SK-N-MC (cell line): Measurements from ENCODE around the gene ME2.
A peak's percentile ranks its signal among the peaks of the same experiment; 100 is the strongest.
"Not testable (repeated sequence)": the region's sequence is repeated elsewhere in the genome, so short reads cannot be mapped to it uniquely, and the experiment has no call there.

ENCODE experiments used
- DNase-seq: peaks from one replicate; pipeline ENCODE4 v3.0.0-alpha.2; 2011; ENCODE audit warnings: low read depth, low spot score
- H3K27ac ChIP-seq: fragments of 200-600 bp; sonication (generic); 2 replicates; pipeline ENCODE4 v1.5.1; 2016; ENCODE audit warnings: mixed run types
- H3K36me3 ChIP-seq: fragments of 200-600 bp; sonication (generic); 2 replicates; pipeline ENCODE4 v1.6.1; 2017; ENCODE audit warnings: antibody characterized with exemption, low read length, mixed read lengths; ENCODE audit not compliant: insufficient read depth
- H3K4me3 ChIP-seq: fragments of 200-600 bp; sonication (generic); 2 replicates; pipeline ENCODE4 v1.5.1; 2016
- H3K9ac ChIP-seq: fragments of 200-600 bp; sonication (generic); 2 replicates; pipeline ENCODE4 v1.8.0; 2017; ENCODE audit warnings: mixed run types, mixed read lengths; ENCODE audit not compliant: insufficient read length
- H3K9me3 ChIP-seq: fragments of 200-600 bp; sonication (generic); 2 replicates; pipeline ENCODE4 v1.6.1; 2017; ENCODE audit warnings: low read depth, mild to moderate bottlenecking, antibody characterized with exemption, low read length, moderate library complexity, mixed read lengths
- EZH2 ChIP-seq: fragments of 200-600 bp; sonication (generic); IDR thresholded peaks from one replicate; pipeline ENCODE4 v1.6.1; 2017; ENCODE audit warnings: antibody characterized with exemption
- FOXP2 ChIP-seq: optimal IDR thresholded peaks from 2 replicates; pipeline ENCODE3; 2011; ENCODE audit warnings: mild to moderate bottlenecking, moderate library complexity; ENCODE audit not compliant: insufficient read depth; ENCODE audit errors: extremely low read length, control extremely low read depth
- POLR2AphosphoS5 ChIP-seq: IDR thresholded peaks from 2 replicates; pipeline ENCODE4 v1.6.1; 2012; ENCODE audit warnings: mild to moderate bottlenecking, low read depth, low read length, borderline replicate concordance

ME2 gene

DNA sequence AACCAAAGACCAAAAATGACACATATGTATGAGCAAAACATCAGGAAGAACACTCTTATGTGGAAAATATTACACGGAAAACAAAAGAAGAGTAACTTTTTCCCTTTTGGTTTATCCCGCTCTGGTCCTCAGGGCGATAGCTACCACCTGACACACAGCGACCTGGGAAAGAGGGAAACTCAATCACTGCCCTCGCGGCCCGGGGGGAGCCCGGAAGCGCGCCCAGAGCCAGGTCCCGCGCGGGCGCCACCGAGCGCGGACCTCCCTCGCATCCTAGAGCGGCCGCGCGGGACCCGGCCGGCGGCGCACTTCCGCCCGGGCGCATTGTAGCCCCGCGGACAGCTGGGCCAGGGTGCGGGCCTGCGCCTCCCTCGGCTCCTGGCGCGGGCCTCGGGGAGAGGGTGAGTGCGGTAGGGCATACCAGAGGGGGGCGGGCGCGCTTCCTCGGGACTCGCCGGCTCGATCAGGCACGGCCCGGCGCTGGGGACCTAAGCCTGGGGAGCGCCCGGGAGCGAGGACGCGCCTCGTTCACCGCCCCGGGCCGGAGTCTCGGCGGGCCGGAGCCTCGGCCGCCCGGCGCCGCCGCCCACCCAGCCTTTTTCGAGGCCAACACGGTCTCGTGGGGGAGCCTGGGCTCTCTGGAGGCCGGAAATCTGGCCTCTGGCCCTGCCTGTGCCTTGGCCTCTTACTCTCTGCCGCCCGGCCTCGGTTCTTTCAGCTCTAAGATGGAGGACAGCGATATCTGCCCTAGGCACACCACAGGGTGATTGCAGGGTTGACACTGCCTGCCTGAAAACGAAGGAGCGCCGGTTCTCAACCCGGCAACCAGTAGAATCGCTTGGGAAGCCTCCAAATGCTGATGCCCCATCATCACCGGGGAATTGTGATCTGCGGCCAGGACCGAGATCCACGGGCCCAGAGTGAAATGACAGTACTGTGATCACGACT lies 89.1 kb downstream of the ME2 start, which contains the start of gene ELAC1:
Gene ELAC1 (plus strand): TSS at position 327 of the 948 bp plus-strand sequence. CDS start 6,365 bp downstream, outside the sequence.
- Histone ChIP-seq H3K27ac (peak within 1 kb of the TSS; percentile 54; the same call in 1 of the 2 replicates), H3K9me3 (no peaks in the 10 kb centered on the region), H3K36me3 (no peaks in the 10 kb centered on the region), H3K4me3 (peak within 1 kb of the TSS; percentile 93), H3K9ac (peak within 1 kb of the TSS; percentile 92)
- TF ChIP-seq POLR2AphosphoS5 (peak; percentile 79), EZH2 (no peak)
- DNase-seq = no peak

DNA sequence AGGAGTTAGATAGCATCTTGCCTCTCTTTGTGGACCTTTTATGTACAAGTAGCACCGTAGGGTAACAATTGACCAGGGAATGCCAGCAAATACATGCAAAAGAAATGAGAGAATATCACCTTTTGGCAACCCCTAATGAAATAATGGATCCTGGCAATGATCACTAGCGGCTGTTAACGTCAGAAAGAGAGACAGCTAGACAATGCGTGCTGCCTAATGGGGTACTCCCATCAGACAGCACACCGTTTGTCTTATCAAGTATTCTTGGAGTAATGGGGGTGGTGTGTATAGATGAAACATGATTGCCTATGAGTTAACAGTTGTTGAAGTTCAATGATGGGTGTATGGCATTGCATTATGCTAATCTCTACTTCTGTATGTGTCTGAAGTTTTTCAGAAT lies 90.5 kb downstream of the ME2 start:
- DNase-seq = no peak
- Histone ChIP-seq H3K4me3 (peak overlapping the region; percentile 93), H3K9ac (no peak overlapping the region), H3K27ac (no peak overlapping the region), H3K36me3 (no peaks in the 10 kb centered on the region; the same call in 1 of the 2 replicates), H3K9me3 (no peaks in the 10 kb centered on the region)
- no peak for TF ChIP-seq POLR2AphosphoS5
- no peak for TF ChIP-seq FOXP2
- TF ChIP-seq EZH2 = no peak

DNA sequence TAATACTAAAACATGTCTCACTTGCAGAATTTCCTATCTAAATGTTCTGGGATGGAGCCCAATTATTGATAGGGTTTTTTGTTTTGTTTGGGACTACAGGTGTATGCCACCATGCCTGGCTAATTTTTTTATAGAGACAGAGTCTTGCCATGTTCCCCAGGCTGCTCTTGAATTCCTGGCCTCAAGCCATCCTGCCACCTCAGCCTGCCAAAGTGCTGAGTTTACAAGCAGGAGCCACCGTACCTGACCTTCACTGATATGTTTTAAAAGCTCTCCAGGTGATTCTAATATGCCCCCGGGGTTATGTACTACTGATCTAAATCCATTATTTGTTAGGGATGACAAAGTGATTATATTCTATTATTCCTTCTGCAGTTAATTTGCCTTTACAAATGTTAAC lies 91.1 kb downstream of the ME2 start:
- Histone ChIP-seq H3K9me3 (no peaks in the 10 kb centered on the region), H3K27ac (no peak overlapping the region), H3K9ac (no peak overlapping the region), H3K36me3 (peaks cover 1% of the 10 kb centered on the region; the same call in 1 of the 2 replicates), H3K4me3 (no peak overlapping the region)
- no peak for DNase-seq
- TF ChIP-seq FOXP2 (no peak), EZH2 (no peak), POLR2AphosphoS5 (no peak)

DNA sequence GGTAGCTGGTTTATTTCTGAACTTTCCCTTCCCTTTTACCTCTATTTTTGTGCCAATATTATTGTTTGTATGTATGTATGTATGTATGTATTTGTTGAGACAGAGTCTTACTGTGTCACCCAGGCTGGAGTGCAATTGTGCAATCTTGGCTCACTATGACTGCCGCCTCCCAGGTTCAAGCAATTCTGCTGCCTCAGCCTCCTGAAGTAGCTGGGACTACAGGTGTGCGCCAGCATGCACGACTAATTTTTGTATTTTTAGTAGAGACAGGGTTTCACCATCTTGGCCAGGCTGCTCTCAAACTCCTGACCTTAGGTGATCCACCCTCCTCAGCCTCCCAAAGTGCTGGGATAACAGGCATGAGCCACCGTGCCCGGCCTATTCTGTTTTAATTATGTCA lies 93.5 kb downstream of the ME2 start:
- H3K9ac ChIP-seq, H3K4me3 ChIP-seq, H3K9me3 ChIP-seq, H3K27ac ChIP-seq, DNase-seq: not testable (repeated sequence)
- peaks cover 25% of the 10 kb centered on the region; the same call in 1 of the 2 replicates for H3K36me3 ChIP-seq

DNA sequence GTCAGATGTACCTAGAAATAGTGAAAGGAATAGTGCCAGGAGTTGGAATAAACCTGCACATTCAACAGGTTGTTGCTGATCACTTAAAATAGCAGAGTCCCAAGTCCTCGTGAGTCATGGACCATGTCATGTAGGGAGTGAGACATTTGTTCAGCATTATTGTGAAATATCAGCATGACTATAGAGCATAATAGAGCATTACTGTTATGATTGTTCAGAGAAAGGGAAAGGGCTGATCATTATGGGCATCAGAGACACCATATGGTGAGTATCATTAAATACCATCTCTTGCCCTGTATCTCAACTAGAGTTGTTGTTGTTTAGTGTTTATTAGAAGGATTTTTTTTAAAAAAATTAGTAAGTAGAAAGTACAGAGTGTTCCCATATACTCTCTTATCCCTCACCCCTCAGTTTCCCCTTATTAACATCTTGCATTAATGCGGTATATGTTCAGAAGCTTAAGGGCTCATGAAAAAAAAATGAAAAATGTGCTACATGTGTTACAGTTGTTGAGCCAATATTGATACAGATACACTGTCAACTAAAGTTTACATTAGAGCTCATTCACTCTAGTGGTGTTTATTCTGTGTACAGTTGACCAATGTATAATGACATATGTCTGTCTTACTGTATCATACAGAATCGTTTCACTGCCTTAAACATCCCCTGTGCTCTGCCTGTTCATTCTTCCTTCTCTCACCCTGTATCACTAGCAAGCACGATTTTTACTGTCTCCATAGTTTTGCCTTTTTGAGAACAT lies 94.6 kb downstream of the ME2 start:
- Histone ChIP-seq H3K27ac (no peak overlapping the region), H3K9me3 (no peaks in the 10 kb centered on the region), H3K4me3 (no peak overlapping the region), H3K9ac (no peak overlapping the region), H3K36me3 (peaks cover 31% of the 10 kb centered on the region; the same call in 1 of the 2 replicates)
- TF ChIP-seq POLR2AphosphoS5 = no peak
- no peak for TF ChIP-seq EZH2
- no peak for TF ChIP-seq FOXP2
- DNase-seq = no peak

DNA sequence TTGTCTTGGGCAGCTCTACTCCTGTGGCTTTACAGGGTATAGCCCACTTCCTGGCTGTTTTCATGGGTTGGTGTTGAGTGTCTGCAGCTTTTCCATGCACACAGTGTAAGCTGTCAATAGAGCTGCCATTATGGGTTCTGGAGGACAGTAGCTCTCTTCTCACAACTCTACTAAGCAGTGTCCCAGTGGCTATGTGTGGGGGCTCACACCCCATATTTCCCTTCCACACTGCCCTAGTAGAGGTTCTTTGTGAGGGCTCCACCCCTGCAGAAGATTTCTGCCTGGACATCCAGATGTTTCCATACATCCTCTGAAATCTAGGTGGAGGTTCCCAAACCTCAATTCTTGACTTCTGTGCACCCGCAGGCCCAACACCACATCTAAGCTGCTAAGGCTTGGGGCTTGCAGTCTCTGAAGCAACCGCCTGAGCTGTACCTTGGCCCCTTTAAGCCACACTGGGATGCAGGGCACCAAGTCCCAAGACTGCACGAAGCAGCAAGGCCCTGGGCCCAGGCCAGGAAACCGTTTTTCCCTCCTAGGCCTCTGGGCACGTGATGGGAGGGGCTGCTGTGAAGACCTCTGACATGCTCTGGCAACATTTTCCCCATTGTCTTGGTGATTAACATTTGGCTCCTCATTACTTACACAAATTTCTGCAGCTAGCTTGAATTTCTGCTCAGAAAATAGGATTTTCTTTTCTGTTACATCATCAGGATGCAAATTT lies 98.3 kb downstream of the ME2 start:
- TF ChIP-seq EZH2 (no peak), POLR2AphosphoS5 (no peak), FOXP2 (no peak)
- no peak for DNase-seq
- H3K9me3 ChIP-seq = no peaks in the 10 kb centered on the region
- no peak overlapping the region for H3K27ac ChIP-seq
- H3K9ac ChIP-seq = no peak overlapping the region
- no peak overlapping the region for H3K4me3 ChIP-seq
- peaks cover 41% of the 10 kb centered on the region; the same call in 1 of the 2 replicates for H3K36me3 ChIP-seq

DNA sequence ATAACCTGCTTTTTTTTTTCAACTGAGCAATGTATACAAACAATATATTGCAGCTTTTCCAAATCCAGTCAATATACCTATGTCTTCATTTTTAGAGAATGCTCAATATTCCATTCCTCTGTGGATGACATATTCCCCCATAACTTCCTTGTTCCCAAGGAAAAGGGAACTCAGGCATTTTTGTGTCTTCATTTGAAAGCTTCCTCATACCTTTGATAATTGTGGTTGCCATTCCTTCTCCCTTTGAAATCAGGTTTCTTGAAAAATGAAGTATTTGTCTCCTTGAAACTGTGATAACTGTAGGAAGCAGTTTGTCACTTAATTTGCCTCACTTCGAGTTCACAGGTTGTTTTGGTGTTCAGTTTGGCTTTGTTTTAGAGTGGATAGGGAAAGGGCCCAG lies 102.5 kb downstream of the ME2 start:
- H3K9me3 ChIP-seq = no peaks in the 10 kb centered on the region
- no peak overlapping the region for H3K9ac ChIP-seq
- H3K4me3 ChIP-seq = no peak overlapping the region
- TF ChIP-seq EZH2 = no peak
- TF ChIP-seq FOXP2 = no peak
- no peak for TF ChIP-seq POLR2AphosphoS5
- DNase-seq = no peak
- peaks cover 30% of the 10 kb centered on the region; the same call in 1 of the 2 replicates for H3K36me3 ChIP-seq
- H3K27ac ChIP-seq = no peak overlapping the region
